Measurements from ENCODE around the gene SPANXB1.
"Not testable (repeated sequence)": the region's sequence is repeated elsewhere in the genome, so short reads cannot be mapped to it uniquely, and the experiment has no call there.

DNA sequence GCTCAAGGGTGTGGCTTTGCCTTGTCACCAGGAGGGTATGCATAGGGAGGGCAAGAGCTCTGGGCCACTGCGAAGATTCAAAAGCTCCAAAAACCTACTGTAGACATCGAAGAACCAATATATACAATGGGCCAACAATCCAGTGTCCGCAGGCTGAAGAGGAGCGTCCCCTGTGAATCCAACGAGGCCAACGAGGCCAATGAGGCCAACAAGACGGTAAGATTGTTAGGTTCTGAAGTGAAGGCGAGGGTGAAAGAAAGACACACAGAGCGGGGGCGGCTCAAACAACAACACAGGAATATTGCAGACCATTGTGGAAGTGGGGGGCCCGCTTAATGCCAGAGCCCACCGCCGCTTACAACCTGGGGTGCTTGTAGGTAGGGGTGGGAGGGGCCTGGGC, at the start of gene SPANXB1:
- TF ChIP-seq POLR2A, EP300, POLR2AphosphoS5 (IDR thresholded peaks at IDR 0.05): not testable (repeated sequence)

All from upper lobe of left lung (tissue), 4 donors.